Natural killer cell (primary cell): ENCODE results near the gene CKAP4. TPM values are rescaled to one million over a fixed set of nuclear protein-coding genes. Genes with fewer than 3 reads are reported as not detected.

Source experiments
- ATAC-seq, 3 donors: fragments of 150-1000 bp in 2 of 3; fragments of 200-7000 bp in 1 of 3; cut with Tn5 transposase; 1 replicate in 1 of 3; 2 replicates in 2 of 3; pipeline ENCODE4 v1.10.0; 2021; ENCODE audit warnings: mild to moderate bottlenecking in 2 of 3, moderate library complexity in 2 of 3
- DNase-seq, 2 donors: peaks; one replicate each; pipeline versions ENCODE4 v3.0.0 to v3.0.0-alpha.2; 2013 to 2021; ENCODE audit warnings: mixed read lengths in 1 of 2
- H3K27ac ChIP-seq: one replicate; pipeline ENCODE4 v1.5.1; 2013; ENCODE audit warnings: mild to moderate bottlenecking, low read length
- H3K27me3 ChIP-seq: one replicate; pipeline ENCODE4 v1.6.1; 2013; ENCODE audit warnings: low read length; ENCODE audit not compliant: control insufficient read depth, insufficient read depth
- H3K36me3 ChIP-seq: one replicate; pipeline ENCODE4 v1.6.1; 2013; ENCODE audit warnings: low read length; ENCODE audit not compliant: control insufficient read depth, insufficient read depth
- H3K4me1 ChIP-seq: one replicate; pipeline ENCODE4 v1.6.1; 2013; ENCODE audit warnings: low read length; ENCODE audit not compliant: control insufficient read depth, insufficient read depth
- H3K4me3 ChIP-seq: one replicate; pipeline ENCODE4 v1.5.1; 2013; ENCODE audit warnings: low read length
- H3K9me3 ChIP-seq: one replicate; pipeline ENCODE4 v1.6.1; 2013; ENCODE audit warnings: low read length; ENCODE audit not compliant: control insufficient read depth, insufficient read depth
- H3K27ac Mint-ChIP-seq, 2 donors: one replicate each; pipeline ENCODE4 v1.8.0; 2022; ENCODE audit warnings: mild to moderate bottlenecking in 2 of 2, mixed read lengths in 2 of 2, moderate library complexity in 1 of 2
- H3K27me3 Mint-ChIP-seq, 2 donors: one replicate each; pipeline ENCODE4 v1.8.0; 2022; ENCODE audit warnings: low read depth in 2 of 2, mixed read lengths in 2 of 2
- H3K36me3 Mint-ChIP-seq: one replicate; pipeline ENCODE4 v1.8.0; 2022; ENCODE audit warnings: mixed read lengths
- H3K4me1 Mint-ChIP-seq, 2 donors: one replicate each; pipeline ENCODE4 v1.8.0; 2022; ENCODE audit warnings: mixed read lengths in 2 of 2
- H3K4me3 Mint-ChIP-seq: one replicate; pipeline ENCODE4 v1.8.0; 2022; ENCODE audit warnings: mild to moderate bottlenecking, moderate library complexity, mixed read lengths
- H3K9me3 Mint-ChIP-seq, 2 donors: one replicate each; pipeline ENCODE4 v1.8.0; 2022; ENCODE audit warnings: mixed read lengths in 2 of 2
- CTCF ChIP-seq: fragments of 200-600 bp; IDR thresholded peaks from one replicate; pipeline ENCODE4 v1.8.0; 2022; ENCODE audit warnings: antibody characterized with exemption
- WGBS: methylation state at CpG from one replicate; pipeline ENCODE4 v1.1.7; 2013; ENCODE audit warnings: missing lambda C conversion rate; ENCODE audit not compliant: insufficient coverage; 5-methylcytosine and 5-hydroxymethylcytosine counted together
- intact Hi-C: fragments of 100-400 bp; cut with micrococcal nuclease; formaldehyde crosslinking; loops from one replicate; pipeline ENCODE4 v1.14.2; 2022
- total RNA-seq, 4 donors: library from RNA; stranded (reverse); fragments of 120-200 nt in 1 of 4; gene quantifications; one replicate each; pipeline versions ENCODE4 v1.2.3 to v1.2.4, GENCODE V29; 2013 to 2022

CKAP4 gene
- total RNA-seq, 3 donors from 2014 or later (not counting 1 experiment from before 2014, with no cell fraction given) = 2.0 to 19.4 (median 2.0) TPM

GRCh38 chr12:106195621-106196027 is 52.2 kb downstream of the CKAP4 start:
- Mint-ChIP-seq H3K4me1 (no peaks in the 10 kb centered on the region), H3K36me3 (no peaks in the 10 kb centered on the region), H3K4me3 (no peak overlapping the region), H3K27ac (no peak overlapping the region), H3K27me3 (peaks cover 10 to 12% of the 10 kb centered on the region in 2 donors), H3K9me3 (no peaks in the 10 kb centered on the region)
- DNase-seq = no peak
- ATAC-seq = no peak
- TF ChIP-seq CTCF = no peak
- Histone ChIP-seq H3K27ac (no peak overlapping the region), H3K27me3 (peaks cover 2% of the 10 kb centered on the region), H3K36me3 (no peaks in the 10 kb centered on the region), H3K4me3 (no peak overlapping the region), H3K4me1 (no peaks in the 10 kb centered on the region), H3K9me3 (no peaks in the 10 kb centered on the region)
- intact Hi-C loops = no loop called here
- 51% methylated on average over 5 of the region's 5 CpGs for WGBS

GRCh38 chr12:106194351-106194750 is 53.5 kb downstream of the CKAP4 start:
- ATAC-seq (no peak), DNase-seq (no peak)
- Mint-ChIP-seq H3K4me1 (no peaks in the 10 kb centered on the region), H3K27me3 (peaks cover 10 to 14% of the 10 kb centered on the region in 2 donors), H3K4me3 (no peak overlapping the region), H3K9me3 (no peaks in the 10 kb centered on the region), H3K27ac (no peak overlapping the region), H3K36me3 (no peaks in the 10 kb centered on the region)
- no peak for TF ChIP-seq CTCF
- 100% methylated on average over 1 of the region's 3 CpGs for WGBS
- intact Hi-C loops = no loop called here
- no peak overlapping the region for H3K27ac ChIP-seq
- H3K4me1 ChIP-seq = no peaks in the 10 kb centered on the region
- H3K9me3 ChIP-seq = no peaks in the 10 kb centered on the region
- H3K27me3 ChIP-seq = peaks cover 2% of the 10 kb centered on the region
- no peak overlapping the region for H3K4me3 ChIP-seq
- H3K36me3 ChIP-seq = no peaks in the 10 kb centered on the region

DNA sequence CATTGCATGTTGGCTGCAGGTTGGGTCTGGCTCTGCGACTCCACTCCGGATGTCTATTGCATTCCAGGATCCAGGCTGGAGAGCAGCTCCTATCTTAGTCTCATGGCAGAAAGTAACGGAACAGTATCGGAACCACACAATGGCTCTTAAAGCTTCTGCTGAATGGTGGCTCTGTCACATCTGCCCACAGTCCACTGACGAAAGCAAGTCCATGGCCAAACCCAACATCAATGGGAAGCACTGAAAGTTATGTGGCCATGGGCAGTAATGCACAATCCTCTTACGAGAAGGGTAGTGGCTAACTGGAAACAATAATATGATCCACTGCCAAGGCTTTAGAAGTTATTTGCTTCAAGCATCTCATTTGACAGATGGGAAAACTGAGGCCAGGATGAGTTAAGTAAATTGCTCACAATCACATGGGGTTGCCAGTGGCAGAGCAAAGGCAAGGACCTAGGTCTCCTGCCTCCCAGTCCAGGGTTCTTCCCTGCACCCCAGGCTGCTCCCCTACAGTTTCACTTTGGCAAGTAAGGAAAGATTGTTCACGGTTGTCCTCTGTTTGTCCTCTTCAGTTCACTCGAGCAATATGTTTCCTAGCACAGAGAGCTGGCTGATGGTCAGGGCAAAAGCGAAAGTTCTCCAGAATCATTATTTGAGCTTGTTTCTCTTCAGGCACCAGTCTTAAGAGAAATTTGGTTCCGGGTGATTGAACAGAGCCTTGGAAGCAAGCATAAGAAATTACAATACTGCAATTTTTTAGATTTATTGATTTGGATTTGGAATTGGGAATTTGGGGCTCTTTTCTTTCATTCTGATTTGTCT is 54.2 kb downstream of the CKAP4 start:
- DNase-seq = no peak
- no peak overlapping the region for H3K27ac Mint-ChIP-seq
- no peak overlapping the region for H3K27ac ChIP-seq
- H3K36me3 Mint-ChIP-seq = no peaks in the 10 kb centered on the region
- WGBS = 79% methylated on average over 10 of the region's 10 CpGs
- H3K4me3 ChIP-seq = no peak overlapping the region
- H3K9me3 ChIP-seq = no peaks in the 10 kb centered on the region
- no peaks in the 10 kb centered on the region for H3K4me1 Mint-ChIP-seq
- no peak for TF ChIP-seq CTCF
- H3K4me1 ChIP-seq = no peaks in the 10 kb centered on the region
- no peak overlapping the region for H3K4me3 Mint-ChIP-seq
- no peak for ATAC-seq
- intact Hi-C loops = no loop called here
- peaks cover 2% of the 10 kb centered on the region for H3K27me3 ChIP-seq
- no peaks in the 10 kb centered on the region for H3K36me3 ChIP-seq
- H3K9me3 Mint-ChIP-seq = no peaks in the 10 kb centered on the region
- H3K27me3 Mint-ChIP-seq = peaks cover 10 to 15% of the 10 kb centered on the region in 2 donors
